HL-60 (cell line): Measurements from ENCODE around the gene CALB2.

Experiments used
- DNase-seq, 2 experiments: peaks; one replicate each; pipeline ENCODE4 v3.0.0-alpha.2; 2010 to 2020; ENCODE audit warnings: low read depth in 1 of 2, low spot score in 1 of 2
- H3K27ac ChIP-seq: fragments of 250-450 bp; sonication (Bioruptor Pico); replicated peaks from 2 replicates; pipeline ENCODE4 v1.5.1; 2020; ENCODE audit warnings: mild to moderate bottlenecking, moderate library complexity
- H3K27me3 ChIP-seq: fragments of 250-450 bp; sonication (Bioruptor Pico); 2 replicates; pipeline ENCODE4 v1.5.1; 2021; ENCODE audit warnings: mild to moderate bottlenecking, moderate library complexity; ENCODE audit not compliant: insufficient read depth, poor library complexity, severe bottlenecking
- H3K4me3 ChIP-seq: replicated peaks from 2 replicates; pipeline ENCODE4 v1.5.1; 2011; ENCODE audit warnings: mild to moderate bottlenecking, control low read depth, low read length; ENCODE audit not compliant: insufficient read depth
- GABPA ChIP-seq: IDR thresholded peaks from 2 replicates; pipeline ENCODE4 v1.6.1; 2012; ENCODE audit warnings: low read depth
- POLR2AphosphoS5 ChIP-seq: IDR thresholded peaks from 2 replicates; pipeline ENCODE4 v1.6.1; 2012; ENCODE audit warnings: low read depth
- REST ChIP-seq: IDR thresholded peaks from 2 replicates; pipeline ENCODE4 v1.6.1; 2012; ENCODE audit warnings: low read depth; ENCODE audit not compliant: insufficient replicate concordance
- SPI1 ChIP-seq: IDR thresholded peaks from 2 replicates; pipeline ENCODE4 v1.6.1; 2012; ENCODE audit warnings: low read depth, mild to moderate bottlenecking, borderline replicate concordance
- TF ChIP-seq, protein P1 (sequence below): IDR thresholded peaks from one replicate; pipeline ENCODE4 v1.5.1; 2011; ENCODE audit warnings: low read length, control low read depth, inconsistent platforms; ENCODE audit not compliant: insufficient read depth

Gene CALB2

GRCh38 chr16:71360378-71360777 lies 1.9 kb downstream of the CALB2 start:
- Histone ChIP-seq H3K4me3 (no peak overlapping the region), H3K27ac (no peak overlapping the region), H3K27me3 (peaks cover 2% of the 10 kb centered on the region)
- TF ChIP-seq POLR2AphosphoS5 = no peak
- no peak for TF ChIP-seq REST
- no peak for TF ChIP-seq GABPA
- no peak for TF ChIP-seq SPI1
- TF ChIP-seq, protein P1, sequence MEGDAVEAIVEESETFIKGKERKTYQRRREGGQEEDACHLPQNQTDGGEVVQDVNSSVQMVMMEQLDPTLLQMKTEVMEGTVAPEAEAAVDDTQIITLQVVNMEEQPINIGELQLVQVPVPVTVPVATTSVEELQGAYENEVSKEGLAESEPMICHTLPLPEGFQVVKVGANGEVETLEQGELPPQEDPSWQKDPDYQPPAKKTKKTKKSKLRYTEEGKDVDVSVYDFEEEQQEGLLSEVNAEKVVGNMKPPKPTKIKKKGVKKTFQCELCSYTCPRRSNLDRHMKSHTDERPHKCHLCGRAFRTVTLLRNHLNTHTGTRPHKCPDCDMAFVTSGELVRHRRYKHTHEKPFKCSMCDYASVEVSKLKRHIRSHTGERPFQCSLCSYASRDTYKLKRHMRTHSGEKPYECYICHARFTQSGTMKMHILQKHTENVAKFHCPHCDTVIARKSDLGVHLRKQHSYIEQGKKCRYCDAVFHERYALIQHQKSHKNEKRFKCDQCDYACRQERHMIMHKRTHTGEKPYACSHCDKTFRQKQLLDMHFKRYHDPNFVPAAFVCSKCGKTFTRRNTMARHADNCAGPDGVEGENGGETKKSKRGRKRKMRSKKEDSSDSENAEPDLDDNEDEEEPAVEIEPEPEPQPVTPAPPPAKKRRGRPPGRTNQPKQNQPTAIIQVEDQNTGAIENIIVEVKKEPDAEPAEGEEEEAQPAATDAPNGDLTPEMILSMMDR = no peak
- DNase-seq = no peak

DNA sequence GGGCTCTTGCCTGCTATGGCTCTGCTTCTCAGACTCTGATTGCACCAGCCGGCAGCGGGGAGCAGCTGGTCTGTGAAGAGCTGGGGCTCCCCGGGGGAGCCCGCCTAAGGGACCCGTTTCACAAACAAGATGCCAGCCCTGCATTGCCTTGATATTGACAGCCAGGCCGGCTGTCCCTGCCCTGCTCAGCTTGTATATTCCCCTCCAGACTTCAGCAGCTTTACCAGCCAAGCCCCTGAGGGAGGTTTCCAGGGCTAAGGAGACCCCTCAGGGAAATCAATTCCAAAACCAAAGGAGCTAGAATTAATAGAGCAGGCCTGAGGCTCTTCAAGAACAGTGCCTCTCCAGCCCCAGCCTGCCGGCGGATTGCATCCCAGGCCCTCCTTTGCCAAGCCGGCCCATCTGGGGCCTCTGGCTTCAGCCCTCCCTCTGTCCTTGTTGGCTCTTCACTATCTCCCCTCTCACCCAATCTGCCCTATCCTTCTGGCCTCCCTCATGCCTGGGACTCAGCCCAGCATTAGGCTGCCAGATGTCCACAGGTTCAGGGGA lies 5.7 kb downstream of the CALB2 start:
- H3K27me3 ChIP-seq = peaks cover under 1% of the 10 kb centered on the region
- TF ChIP-seq POLR2AphosphoS5 = no peak
- no peak for TF ChIP-seq SPI1
- TF ChIP-seq, protein P1 = no peak
- no peak for TF ChIP-seq GABPA
- no peak for TF ChIP-seq REST
- DNase-seq = no peak
- no peak overlapping the region for H3K27ac ChIP-seq
- no peak overlapping the region for H3K4me3 ChIP-seq

DNA sequence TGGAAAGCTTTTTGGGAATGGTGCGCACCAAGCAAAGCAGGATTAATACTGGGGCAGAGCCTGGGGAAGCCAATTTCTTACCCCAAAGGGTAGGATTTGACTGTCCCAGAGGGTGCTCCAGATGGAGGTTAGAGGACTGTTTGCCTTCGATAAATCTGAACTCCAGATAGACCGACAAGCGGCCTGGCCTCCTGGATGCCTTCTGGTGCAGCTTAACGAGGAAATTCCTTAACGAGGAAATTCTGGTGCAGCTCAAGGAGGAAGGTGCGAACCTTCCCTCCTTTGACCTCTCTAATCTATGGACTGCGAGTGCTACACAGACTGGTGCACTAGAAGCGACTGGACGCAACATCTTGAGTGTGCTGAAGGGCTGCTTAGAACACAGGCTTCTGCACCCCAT lies 6.5 kb downstream of the CALB2 start:
- Histone ChIP-seq H3K27ac (no peak overlapping the region), H3K27me3 (no peaks in the 10 kb centered on the region), H3K4me3 (no peak overlapping the region)
- TF ChIP-seq GABPA (no peak), SPI1 (no peak), REST (no peak), POLR2AphosphoS5 (no peak)
- TF ChIP-seq, protein P1 = no peak
- no peak for DNase-seq
